Upper lobe of left lung (tissue), 4 donors: ENCODE measurements around the gene DNAJB11.

Experiments used
- POLR2A ChIP-seq, 4 donors: fragments of 450-650 bp; IDR thresholded peaks; one replicate each; pipeline ENCODE4 v1.5.1; 2016 to 2017; ENCODE audit warnings: antibody characterized with exemption in 4 of 4, mild to moderate bottlenecking in 2 of 4
- POLR2AphosphoS5 ChIP-seq, 2 donors: sonication (generic); formaldehyde crosslinking; IDR thresholded peaks; one replicate each; pipeline ENCODE4 v1.5.1; 2017; ENCODE audit warnings: antibody characterized with exemption in 2 of 2
- TF ChIP-seq, protein P1 (sequence below), 6 experiments: fragments of 450-650 bp in 4 of 6; fragments of 200-600 bp in 2 of 6; sonication (generic) in 2 of 6; IDR thresholded peaks; one replicate each; pipeline ENCODE4 v1.5.1; 2016 to 2019; ENCODE audit warnings: antibody characterized with exemption in 6 of 6

DNA sequence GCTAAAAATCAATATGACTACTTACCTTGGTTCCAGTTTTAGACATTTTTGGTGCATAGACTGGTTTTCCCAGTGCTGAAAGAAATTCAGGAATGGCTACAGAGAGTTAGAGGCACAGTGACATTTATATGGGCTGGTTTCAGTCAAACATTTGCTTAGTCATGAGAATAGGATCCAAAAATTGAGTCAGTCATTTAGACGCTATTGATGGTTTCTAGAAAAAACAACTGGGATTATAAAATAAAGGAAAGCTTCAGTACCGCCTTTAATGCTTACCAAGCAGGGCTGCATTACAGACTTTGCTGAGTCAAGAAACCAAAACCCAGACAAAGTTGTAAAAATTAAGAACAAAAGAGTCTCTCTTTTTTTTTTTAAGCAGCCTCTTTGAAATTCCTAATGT, 26.2 kb upstream of the DNAJB11 start, which contains the start of gene CRYGS:
- TF ChIP-seq POLR2AphosphoS5 (IDR thresholded peaks at IDR 0.05) (no peak), POLR2A (IDR thresholded peaks at IDR 0.05) (no peak)
- TF ChIP-seq, protein P1, sequence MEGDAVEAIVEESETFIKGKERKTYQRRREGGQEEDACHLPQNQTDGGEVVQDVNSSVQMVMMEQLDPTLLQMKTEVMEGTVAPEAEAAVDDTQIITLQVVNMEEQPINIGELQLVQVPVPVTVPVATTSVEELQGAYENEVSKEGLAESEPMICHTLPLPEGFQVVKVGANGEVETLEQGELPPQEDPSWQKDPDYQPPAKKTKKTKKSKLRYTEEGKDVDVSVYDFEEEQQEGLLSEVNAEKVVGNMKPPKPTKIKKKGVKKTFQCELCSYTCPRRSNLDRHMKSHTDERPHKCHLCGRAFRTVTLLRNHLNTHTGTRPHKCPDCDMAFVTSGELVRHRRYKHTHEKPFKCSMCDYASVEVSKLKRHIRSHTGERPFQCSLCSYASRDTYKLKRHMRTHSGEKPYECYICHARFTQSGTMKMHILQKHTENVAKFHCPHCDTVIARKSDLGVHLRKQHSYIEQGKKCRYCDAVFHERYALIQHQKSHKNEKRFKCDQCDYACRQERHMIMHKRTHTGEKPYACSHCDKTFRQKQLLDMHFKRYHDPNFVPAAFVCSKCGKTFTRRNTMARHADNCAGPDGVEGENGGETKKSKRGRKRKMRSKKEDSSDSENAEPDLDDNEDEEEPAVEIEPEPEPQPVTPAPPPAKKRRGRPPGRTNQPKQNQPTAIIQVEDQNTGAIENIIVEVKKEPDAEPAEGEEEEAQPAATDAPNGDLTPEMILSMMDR (IDR thresholded peaks at IDR 0.05), result no peak
